Mesendoderm (in vitro differentiated cells): ENCODE measurements around the gene ERCC2.
A peak's percentile ranks its signal among the peaks of the same experiment; 100 is the strongest.
"Not testable (repeated sequence)": the region's sequence is repeated elsewhere in the genome, so short reads cannot be mapped to it uniquely, and the experiment has no call there.

ENCODE experiments used
- DNase-seq: peaks from one replicate; pipeline ENCODE4 v3.0.0; 2013
- H2AK5ac ChIP-seq: 2 replicates; pipeline ENCODE4 v1.6.1; 2013; ENCODE audit warnings: low read length, inconsistent platforms
- H2BK120ac ChIP-seq: 2 replicates; pipeline ENCODE4 v1.6.1; 2013; ENCODE audit warnings: low read depth, mild to moderate bottlenecking, low read length, moderate library complexity, mixed read lengths
- H2BK15ac ChIP-seq: replicated peaks from 2 replicates; pipeline ENCODE4 v1.6.1; 2013; ENCODE audit warnings: low read depth, mild to moderate bottlenecking, moderate library complexity
- H2BK5ac ChIP-seq: 2 replicates; pipeline ENCODE4 v1.6.1; 2013; ENCODE audit warnings: low read length, inconsistent platforms
- H3K18ac ChIP-seq: 2 replicates; pipeline ENCODE4 v1.6.1; 2013; ENCODE audit warnings: mild to moderate bottlenecking, low read length, mixed read lengths
- H3K23ac ChIP-seq: one replicate; pipeline ENCODE4 v1.6.1; 2013; ENCODE audit warnings: low read length
- H3K27ac ChIP-seq: 2 replicates; pipeline ENCODE4 v1.5.1; 2013; ENCODE audit warnings: low read depth, mild to moderate bottlenecking, inconsistent platforms, low read length, moderate library complexity
- H3K27me3 ChIP-seq: 2 replicates; pipeline ENCODE4 v1.6.1; 2013; ENCODE audit warnings: low read length, control low read depth, mild to moderate bottlenecking, inconsistent platforms; ENCODE audit not compliant: insufficient read depth, poor library complexity
- H3K36me3 ChIP-seq: 2 replicates; pipeline ENCODE4 v1.6.1; 2013; ENCODE audit warnings: low read length, inconsistent platforms; ENCODE audit not compliant: control insufficient read depth, insufficient read depth
- H3K4ac ChIP-seq: one replicate; pipeline ENCODE4 v1.6.1; 2013; ENCODE audit warnings: low read depth, mild to moderate bottlenecking, low read length, moderate library complexity
- H3K4me1 ChIP-seq: 2 replicates; pipeline ENCODE4 v1.6.1; 2013; ENCODE audit warnings: low read depth, low read length, inconsistent platforms; ENCODE audit not compliant: control insufficient read depth
- H3K4me2 ChIP-seq: 2 replicates; pipeline ENCODE4 v1.6.1; 2013; ENCODE audit warnings: low read length
- H3K4me3 ChIP-seq: 2 replicates; pipeline ENCODE4 v1.5.1; 2013; ENCODE audit warnings: mild to moderate bottlenecking, low read length
- H3K56ac ChIP-seq: one replicate; pipeline ENCODE4 v1.6.1; 2013; ENCODE audit warnings: low read length
- H3K79me1 ChIP-seq: 2 replicates; pipeline ENCODE4 v1.6.1; 2013; ENCODE audit warnings: low read length, inconsistent platforms
- H3K79me2 ChIP-seq: 2 replicates; pipeline ENCODE4 v1.6.1; 2013; ENCODE audit warnings: mild to moderate bottlenecking, low read length; ENCODE audit not compliant: control insufficient read depth, insufficient read depth
- H3K9ac ChIP-seq: 2 replicates; pipeline ENCODE4 v1.6.1; 2013; ENCODE audit warnings: low read length, inconsistent platforms
- H4K5ac ChIP-seq: one replicate; pipeline ENCODE4 v1.6.1; 2013; ENCODE audit warnings: low read length
- H4K8ac ChIP-seq: one replicate; pipeline ENCODE4 v1.6.1; 2013; ENCODE audit warnings: low read depth, mild to moderate bottlenecking, control low read depth, low read length, moderate library complexity
- WGBS: extraction: QIAGEN DNeasy Blood & Tissue Kit; methylation state at CpG from one replicate; pipeline ENCODE4 v1.1.7; 2013; ENCODE audit warnings: low lambda C conversion rate, missing lambda C conversion rate; ENCODE audit not compliant: insufficient coverage; ENCODE audit errors: extremely low coverage; 5-methylcytosine and 5-hydroxymethylcytosine counted together

The ERCC2 gene

GRCh38 chr19:45334881-45335280 is 35.5 kb downstream of the ERCC2 start:
- H3K27me3 ChIP-seq, H2BK120ac ChIP-seq, H4K8ac ChIP-seq, H3K4me2 ChIP-seq, H3K79me1 ChIP-seq, H4K5ac ChIP-seq, H3K4me1 ChIP-seq, H3K27ac ChIP-seq, H2BK15ac ChIP-seq, H3K9ac ChIP-seq, H3K4ac ChIP-seq, H3K18ac ChIP-seq, DNase-seq, H3K56ac ChIP-seq, H3K4me3 ChIP-seq, H3K79me2 ChIP-seq, H3K36me3 ChIP-seq, H3K23ac ChIP-seq, H2AK5ac ChIP-seq, H2BK5ac ChIP-seq: not testable (repeated sequence)
- WGBS, result no CpG with 5 or more reads among the region's 4 CpGs

GRCh38 chr19:45333609-45334303 is 36.6 kb downstream of the ERCC2 start:
- Histone ChIP-seq H3K4ac (no peak overlapping the region), H3K56ac (no peak overlapping the region), H2BK120ac (no peak overlapping the region), H3K27ac (no peak overlapping the region), H3K4me2 (no peak overlapping the region), H4K5ac (no peak overlapping the region), H3K36me3 (no peaks in the 10 kb centered on the region), H3K4me1 (no peaks in the 10 kb centered on the region), H3K18ac (no peak overlapping the region), H3K27me3 (no peaks in the 10 kb centered on the region), H3K79me1 (no peaks in the 10 kb centered on the region), H2BK5ac (no peak overlapping the region), H3K4me3 (no peak overlapping the region), H2AK5ac (no peak overlapping the region), H3K23ac (no peak overlapping the region), H3K9ac (no peak overlapping the region), H4K8ac (no peak overlapping the region), H3K79me2 (no peaks in the 10 kb centered on the region), H2BK15ac (no peak overlapping the region)
- no CpG with 5 or more reads among the region's 10 CpGs for WGBS
- DNase-seq, result no peak

- H3K36me3 ChIP-seq, result no peaks in the 10 kb centered on the region
These were observed 39.0 kb downstream of the ERCC2 start for GRCh38 chr19:45331411-45331810.

GRCh38 chr19:45327404-45328143 is 42.8 kb downstream of the ERCC2 start:
- H3K56ac ChIP-seq, result no peak overlapping the region
- no peak overlapping the region for H3K27ac ChIP-seq
- H3K36me3 ChIP-seq, result no peaks in the 10 kb centered on the region
- no CpG with 5 or more reads among the region's 13 CpGs for WGBS
- no peak for DNase-seq
- no peaks in the 10 kb centered on the region for H3K79me2 ChIP-seq
- no peak overlapping the region for H4K8ac ChIP-seq
- H2BK120ac ChIP-seq, result no peak overlapping the region
- H3K23ac ChIP-seq, result no peak overlapping the region
- no peaks in the 10 kb centered on the region for H3K27me3 ChIP-seq
- H2AK5ac ChIP-seq, result no peak overlapping the region
- H2BK15ac ChIP-seq, result no peak overlapping the region
- H3K18ac ChIP-seq, result no peak overlapping the region
- H3K9ac ChIP-seq, result no peak overlapping the region
- peaks cover 3% of the 10 kb centered on the region for H3K4me1 ChIP-seq
- H3K4me2 ChIP-seq, result no peak overlapping the region
- H3K4me3 ChIP-seq, result no peak overlapping the region
- H3K79me1 ChIP-seq, result no peaks in the 10 kb centered on the region
- H3K4ac ChIP-seq, result no peak overlapping the region
- no peak overlapping the region for H2BK5ac ChIP-seq
- H4K5ac ChIP-seq, result no peak overlapping the region

More at GRCh38 chr19:45331411-45331810, 39.0 kb downstream of the ERCC2 start:
- Histone ChIP-seq H2AK5ac (no peak overlapping the region), H3K27me3 (no peaks in the 10 kb centered on the region), H3K4ac (no peak overlapping the region), H3K56ac (no peak overlapping the region), H2BK15ac (no peak overlapping the region), H4K5ac (no peak overlapping the region), H3K79me1 (no peaks in the 10 kb centered on the region), H3K4me2 (no peak overlapping the region), H3K23ac (no peak overlapping the region), H3K4me3 (no peak overlapping the region), H2BK120ac (no peak overlapping the region), H4K8ac (no peak overlapping the region), H3K4me1 (no peaks in the 10 kb centered on the region), H3K18ac (no peak overlapping the region), H3K79me2 (no peaks in the 10 kb centered on the region), H2BK5ac (no peak overlapping the region), H3K9ac (no peak overlapping the region), H3K27ac (no peak overlapping the region)
- DNase-seq, result no peak
- no CpG with 5 or more reads among the region's 7 CpGs for WGBS

- no peak overlapping the region for H3K23ac ChIP-seq
- no peaks in the 10 kb centered on the region for H3K79me2 ChIP-seq
- H3K18ac ChIP-seq, result no peak overlapping the region
- H4K8ac ChIP-seq, result no peak overlapping the region
- H3K4me1 ChIP-seq, result peaks cover 3% of the 10 kb centered on the region
- no peak overlapping the region for H2BK15ac ChIP-seq
- H2BK5ac ChIP-seq, result no peak overlapping the region
- H3K56ac ChIP-seq, result peak overlapping the region; percentile 76
- H3K9ac ChIP-seq, result no peak overlapping the region
- H3K4ac ChIP-seq, result no peak overlapping the region
- H3K4me2 ChIP-seq, result no peak overlapping the region
- no peak overlapping the region for H3K27ac ChIP-seq
- H4K5ac ChIP-seq, result no peak overlapping the region
- no CpG with 5 or more reads among the region's 11 CpGs for WGBS
- no peak overlapping the region for H3K4me3 ChIP-seq
- no peaks in the 10 kb centered on the region for H3K27me3 ChIP-seq
- no peak overlapping the region for H2BK120ac ChIP-seq
- H2AK5ac ChIP-seq, result no peak overlapping the region
- H3K36me3 ChIP-seq, result no peaks in the 10 kb centered on the region
- H3K79me1 ChIP-seq, result no peaks in the 10 kb centered on the region
- DNase-seq, result no peak
These were observed 45.9 kb downstream of the ERCC2 start for GRCh38 chr19:45324349-45324907.
